GM18508 (cell line): Measurements from ENCODE around the gene TBC1D5.
"Not testable (repeated sequence)": the region's sequence is repeated elsewhere in the genome, so short reads cannot be mapped to it uniquely, and the experiment has no call there.

Experiments used
- ATAC-seq: cut with Tn5 transposase; IDR thresholded peaks from one replicate; pipeline ENCODE4 v1.9.1; 2021; ENCODE audit warnings: moderate number of reproducible peaks; ENCODE audit not compliant: insufficient read depth, unreplicated experiment

TBC1D5 gene

DNA sequence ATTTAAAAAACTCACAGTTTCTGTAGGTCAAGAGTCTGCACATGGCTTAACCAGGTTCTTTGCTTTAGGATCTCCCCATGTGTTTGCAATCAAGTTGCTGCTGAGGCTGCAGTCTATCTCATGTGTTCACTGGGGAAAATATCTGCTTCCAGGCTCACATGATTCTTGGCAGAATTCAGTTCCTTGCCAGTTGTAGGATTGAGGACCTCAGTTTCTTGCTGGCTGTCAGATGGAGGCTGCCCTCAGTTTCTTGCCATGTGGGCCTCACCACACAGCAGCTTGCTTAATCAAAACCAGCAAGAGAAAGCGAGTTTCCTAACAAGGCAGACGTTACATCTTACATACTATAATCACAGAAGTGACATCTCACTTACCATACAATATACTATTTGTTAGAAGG, 10.0 kb upstream of the TBC1D5 start:
- ATAC-seq: no peak

DNA sequence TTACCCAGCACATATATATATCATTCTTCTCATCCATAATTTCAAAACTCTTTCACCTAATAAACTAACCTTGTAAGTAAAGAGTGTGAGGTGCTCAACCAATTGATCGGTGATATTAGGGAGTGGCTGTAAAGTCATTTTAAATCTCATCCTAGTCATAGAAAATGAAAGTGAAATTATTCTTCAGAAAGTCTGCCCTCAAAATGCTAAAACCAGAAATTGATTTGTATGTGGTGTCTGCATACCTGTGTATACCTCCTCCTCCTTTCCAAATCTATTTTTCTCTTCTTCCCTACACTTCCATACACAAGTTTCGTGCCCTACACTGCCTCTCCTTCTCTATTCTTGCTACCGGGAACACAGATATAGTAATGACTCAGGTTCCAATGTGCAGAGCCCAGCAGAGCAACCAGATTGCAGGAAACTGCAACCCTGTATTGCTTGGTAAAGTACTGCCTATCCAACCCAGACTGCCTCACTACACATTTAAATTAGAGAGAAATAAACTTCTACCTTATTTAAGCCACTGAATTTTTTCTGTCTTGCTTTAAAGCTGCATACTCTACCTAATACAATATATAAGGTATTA, 7.4 kb upstream of the TBC1D5 start:
- ATAC-seq: no peak

DNA sequence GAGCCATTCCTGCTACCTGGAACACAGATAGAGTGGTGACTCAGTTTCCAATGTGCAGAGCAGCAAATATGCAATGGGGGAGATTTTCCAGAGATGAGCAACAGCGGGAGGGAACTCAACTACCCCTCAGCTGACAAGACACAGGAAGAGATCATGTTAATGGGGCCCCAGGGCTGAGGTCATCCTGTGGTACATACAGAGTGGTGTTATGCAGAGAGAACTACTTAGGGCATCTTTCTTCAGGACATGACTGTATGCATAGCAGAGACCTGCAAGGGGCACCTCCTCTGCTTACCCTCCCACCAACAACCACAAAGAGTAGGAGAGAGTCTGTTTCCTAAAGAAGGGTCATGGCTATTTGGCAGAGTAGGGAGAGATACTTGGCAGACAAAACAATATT, 6.8 kb upstream of the TBC1D5 start:
- no peak for ATAC-seq

DNA sequence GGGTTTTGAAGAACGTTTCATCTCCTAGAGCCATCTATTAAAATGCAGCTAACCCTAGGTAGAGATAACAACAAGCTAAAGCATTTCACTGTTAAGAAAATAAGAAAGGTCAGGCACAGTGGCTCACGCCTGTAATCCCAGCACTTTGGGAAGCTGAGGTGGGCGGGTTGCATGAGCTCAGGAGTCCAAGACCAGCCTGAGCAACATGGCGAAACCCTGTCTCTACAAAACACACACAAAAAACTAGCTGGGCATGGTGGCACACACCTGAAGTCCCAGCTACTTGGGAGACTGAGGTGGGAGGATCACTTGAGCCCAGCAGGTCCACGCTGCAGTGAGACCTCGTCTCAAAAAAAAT, 5.4 kb upstream of the TBC1D5 start:
- no peak for ATAC-seq

DNA sequence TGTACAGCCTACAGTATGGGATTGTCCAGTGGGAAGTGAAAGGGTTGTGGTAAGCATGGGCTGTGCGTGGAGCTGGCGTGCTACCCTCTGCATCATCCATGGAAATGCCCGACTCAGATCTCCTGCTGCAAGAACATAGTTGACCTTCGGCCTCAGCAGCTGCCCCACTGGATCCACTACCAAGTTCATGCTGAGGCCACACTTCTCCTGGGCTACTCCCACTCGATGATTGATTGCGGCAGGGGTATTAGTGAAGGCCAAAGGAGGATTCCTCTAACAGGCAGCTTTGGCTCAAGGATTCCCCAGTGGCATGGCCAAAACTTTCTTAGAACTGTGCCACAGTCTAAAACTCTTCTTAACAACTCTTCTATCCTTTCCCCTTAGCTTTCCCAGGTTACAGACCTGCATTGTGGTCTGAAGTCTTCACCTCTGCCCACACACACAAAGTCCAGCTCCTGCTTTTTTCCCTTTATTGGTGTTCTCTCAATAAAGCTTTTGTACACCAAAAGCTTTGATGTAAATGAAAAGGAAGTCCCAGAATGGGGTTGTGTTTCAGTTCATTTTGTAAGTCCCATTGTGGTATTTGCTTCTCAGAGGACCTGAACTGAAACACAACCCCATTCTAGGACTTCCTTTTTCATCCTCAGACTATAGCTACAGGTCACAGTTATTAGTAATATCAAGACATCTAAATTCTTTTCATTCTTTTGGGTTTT, 4.9 kb upstream of the TBC1D5 start:
- peak; percentile 71 for ATAC-seq

DNA sequence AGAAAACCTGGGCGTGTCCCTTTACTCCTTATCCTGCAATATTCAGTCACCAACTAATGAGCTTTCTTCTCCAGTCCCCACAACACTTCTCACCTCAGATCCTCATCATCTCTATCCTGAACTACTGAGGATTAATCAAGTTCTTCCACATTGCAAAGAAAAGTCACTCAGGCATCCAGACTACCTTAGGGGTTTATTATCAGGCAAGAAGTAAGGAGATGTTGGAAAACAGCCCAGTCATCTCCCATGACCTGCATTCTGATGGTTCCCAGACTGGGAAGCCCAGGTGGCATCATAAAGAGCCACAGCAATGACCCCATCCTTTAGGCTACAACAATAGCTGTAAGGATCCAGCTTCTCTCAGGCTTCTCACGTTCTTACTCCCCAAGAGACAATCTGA, 3.5 kb upstream of the TBC1D5 start:
- no peak for ATAC-seq

DNA sequence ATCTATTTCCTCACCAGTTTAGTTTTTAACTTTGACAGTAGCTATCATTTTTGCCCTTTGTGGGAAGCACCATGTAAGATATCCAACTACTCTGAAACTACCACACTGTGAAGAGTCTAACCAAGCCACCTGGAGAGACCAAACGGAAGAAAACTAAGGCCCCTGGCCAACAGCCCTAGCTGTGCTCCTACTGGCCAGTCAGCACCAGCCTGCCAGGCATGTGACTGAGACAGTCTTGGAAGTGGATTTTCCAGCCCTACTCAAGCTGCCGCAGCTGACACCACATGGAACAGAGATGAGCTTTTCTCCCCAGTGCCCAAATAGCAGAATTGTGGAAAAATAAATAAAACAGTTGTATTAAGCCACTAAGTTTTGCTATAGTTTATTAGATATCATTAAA, 2.9 kb upstream of the TBC1D5 start:
- ATAC-seq: no peak

DNA sequence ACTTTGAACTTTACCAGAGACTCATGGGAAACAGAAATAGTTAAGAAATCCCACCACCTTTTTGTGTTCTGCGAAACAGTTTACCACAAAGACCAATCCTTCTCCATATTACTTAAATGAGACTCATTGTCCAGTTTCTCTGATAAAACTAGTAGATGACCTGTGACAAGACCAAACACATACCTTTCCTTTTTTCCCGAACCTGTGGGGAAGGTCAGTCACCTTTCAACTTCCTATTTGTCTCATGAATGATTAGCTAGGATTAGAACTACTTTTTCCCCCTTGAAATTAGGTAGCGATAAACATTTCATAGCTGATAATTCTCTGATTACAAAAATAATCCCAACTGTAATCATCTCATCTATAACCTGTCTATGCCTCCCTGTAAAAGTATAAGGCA, 2.3 kb upstream of the TBC1D5 start:
- no peak for ATAC-seq

DNA sequence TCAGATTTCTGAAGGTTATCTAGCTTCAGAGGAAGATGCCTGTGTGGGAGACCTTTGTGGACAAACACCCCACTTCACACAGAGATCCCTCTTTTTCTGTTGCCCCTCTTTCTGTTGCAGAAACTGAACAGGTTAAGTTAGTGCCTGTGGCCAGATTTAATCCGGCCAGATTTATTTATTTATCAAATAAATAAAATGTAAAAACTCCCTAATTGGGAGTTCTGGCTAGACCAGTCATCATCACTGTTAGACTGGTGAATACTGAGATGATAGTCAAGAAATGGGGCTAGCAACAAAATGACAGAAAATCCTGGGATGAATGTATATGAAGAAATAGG, 1.2 kb upstream of the TBC1D5 start:
- ATAC-seq: no peak

DNA sequence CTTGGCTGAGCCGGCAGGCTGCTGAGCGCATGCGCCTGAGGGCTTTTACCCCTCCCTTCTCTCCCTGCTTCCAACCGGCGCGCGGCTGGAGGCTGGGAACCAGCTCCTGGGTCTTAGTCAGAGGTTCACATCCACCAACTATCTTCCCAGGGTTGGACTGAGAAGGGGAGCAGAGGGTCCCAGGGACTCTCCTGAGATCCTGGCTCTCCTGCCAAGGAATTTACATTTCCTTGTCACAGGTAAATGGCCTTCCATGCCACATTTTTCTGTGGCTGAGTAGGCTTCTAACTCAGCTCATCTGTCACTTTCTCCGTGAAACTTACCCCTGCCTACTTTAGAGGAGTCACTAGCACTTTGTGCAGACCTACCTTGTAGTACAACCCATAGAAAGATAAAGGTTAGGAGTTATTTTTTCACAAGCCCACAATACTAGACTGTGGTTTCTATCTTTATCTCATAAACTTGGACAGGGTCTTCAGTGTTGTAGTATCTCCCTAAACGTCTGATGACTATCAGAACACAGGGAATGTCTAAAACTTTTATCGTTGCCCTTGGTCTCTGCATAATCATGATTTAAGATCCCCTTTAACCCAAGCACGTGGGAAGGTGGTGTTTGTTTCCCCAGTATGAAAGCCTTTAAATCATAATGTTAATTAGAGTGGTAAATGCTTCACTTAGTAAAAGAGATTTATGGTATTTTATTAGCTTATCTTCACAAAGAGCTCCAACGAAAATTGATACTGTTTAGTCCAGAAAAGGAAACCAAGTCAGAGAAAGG, 638 bp upstream of the TBC1D5 start:
- no peak for ATAC-seq

DNA sequence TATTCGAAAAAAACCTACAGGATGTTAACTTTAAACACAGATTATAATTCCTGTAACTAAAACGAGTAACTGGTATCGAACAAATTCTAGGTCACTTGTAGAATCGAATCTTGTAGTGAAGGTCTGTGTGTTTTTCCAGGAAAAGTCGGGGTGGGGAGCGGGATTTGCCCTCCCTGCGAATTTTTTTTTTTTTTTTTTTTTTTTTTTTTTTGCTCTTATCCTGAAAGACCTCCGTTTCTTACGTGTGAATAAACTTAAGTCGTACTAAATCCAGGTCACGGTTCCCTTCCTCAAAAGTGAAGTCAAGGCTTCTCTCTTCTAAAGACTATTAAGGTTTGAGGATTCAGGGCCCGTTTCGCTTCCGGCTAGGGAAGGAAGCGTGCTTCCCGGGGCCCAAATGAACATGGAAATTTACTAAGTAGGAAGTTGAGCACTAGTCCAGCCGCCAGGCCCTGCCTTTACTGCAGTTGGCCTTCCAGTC, 770 bp downstream of the TBC1D5 start:
- ATAC-seq: peak; percentile 7

DNA sequence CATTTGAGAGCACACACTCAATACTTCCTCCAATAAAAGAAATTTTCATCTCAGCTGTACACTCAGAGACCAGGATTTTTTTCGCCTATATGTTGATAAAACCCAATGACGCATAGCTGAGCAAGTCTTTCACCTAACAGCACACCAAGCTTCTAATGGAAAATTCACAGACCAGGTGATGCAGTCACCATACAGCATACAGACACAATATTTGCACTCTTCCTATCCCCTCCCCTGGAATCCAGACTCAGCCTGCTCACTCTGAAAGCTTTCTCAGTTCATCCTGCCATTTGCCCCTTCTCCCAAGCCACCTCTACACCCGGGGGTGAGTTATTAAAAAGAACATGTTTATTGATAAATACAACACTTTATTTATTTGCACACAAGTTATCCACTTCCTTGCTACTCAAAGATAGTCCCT, 1.7 kb downstream of the TBC1D5 start:
- no peak for ATAC-seq

DNA sequence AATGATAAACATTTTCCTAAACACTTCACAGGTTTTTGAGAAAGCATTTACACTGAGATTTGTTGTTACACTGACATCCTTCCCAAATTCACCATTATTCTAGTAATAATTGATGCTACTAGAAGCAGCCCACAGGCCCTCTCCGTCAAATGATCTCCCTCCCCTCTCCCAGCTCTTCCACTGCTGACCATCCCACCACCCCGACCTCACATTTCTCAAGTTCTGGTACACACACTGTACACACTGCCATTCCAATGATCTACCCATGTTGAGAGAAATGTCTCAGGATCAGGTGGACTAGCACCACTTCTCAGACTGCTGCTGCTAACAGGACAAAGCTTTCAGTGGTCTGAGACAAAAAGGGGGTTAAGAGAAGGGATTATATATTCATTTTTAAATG, 3.5 kb downstream of the TBC1D5 start:
- no peak for ATAC-seq

DNA sequence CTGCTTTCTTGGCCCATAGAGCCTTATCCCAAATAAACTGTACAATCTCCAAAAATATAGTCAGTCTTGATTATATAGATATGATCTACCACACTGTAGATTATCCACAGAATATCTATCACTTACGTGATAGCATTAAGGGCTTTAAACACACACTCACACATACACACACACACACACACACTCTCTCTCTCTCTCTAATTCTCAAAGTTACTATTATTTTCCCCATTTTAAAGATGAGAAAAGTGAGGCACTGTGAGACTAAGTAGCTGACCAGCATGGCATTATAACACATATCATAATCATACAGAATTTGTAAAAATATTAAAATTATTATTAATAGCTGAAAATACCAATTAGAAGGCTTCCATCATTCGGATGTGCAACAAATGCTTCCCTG, 4.2 kb downstream of the TBC1D5 start:
- ATAC-seq: no peak

DNA sequence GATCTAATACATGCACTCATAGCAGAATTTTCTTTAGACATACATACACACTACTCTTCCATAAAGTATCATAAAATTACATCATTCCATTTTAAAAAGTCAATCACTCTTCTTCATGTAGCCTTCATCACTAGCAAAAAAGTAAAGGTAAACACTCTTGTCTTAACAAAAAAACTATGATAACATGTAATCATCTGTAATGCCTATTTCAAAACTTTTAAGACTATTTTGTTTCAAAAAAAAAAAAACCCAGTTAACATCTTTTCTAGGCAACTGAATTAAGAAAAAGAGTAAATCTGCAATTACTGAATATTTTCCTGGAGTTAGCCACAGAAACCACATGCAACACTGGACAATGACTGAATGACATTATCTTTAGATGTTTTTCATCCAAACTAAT, 4.8 kb downstream of the TBC1D5 start:
- ATAC-seq: no peak

DNA sequence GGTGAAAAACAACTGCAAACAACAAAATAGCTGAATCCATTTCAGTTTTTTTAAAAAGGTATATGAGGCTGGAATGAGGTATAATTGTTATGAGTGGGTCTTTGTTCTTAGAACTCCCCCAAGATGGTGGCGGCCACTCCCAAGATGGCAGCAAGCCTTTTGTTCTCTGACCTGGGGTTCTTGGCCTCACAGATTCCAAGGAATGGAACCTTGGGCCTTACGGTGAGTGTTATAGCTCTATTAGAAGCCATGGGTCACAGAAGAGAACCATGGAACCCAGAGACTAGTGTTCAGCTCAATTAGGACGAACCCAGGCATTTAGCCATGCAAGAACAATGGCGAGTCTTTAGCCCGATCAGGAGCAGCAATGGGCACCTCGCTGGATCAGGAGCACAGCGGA, 7.1 kb downstream of the TBC1D5 start:
- not testable (repeated sequence) for ATAC-seq

DNA sequence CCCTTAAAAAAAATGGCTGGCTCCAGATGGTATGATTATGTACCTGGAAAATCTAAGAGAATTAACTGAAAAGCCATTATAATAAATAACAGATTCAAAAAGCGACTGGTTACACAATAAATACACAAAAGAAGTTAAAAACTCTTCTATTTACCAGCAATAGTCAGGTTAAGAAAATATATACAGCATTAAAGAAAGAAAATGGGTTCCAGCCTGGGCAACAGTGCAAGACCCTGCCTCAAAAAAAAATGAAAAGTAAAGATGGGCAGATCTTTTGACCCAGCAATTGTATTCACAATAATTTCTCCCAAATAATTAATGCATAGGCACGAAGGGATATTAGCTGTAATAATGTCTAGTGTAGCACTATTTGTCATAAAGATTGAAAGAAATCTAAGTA, 8.7 kb downstream of the TBC1D5 start:
- no peak for ATAC-seq

DNA sequence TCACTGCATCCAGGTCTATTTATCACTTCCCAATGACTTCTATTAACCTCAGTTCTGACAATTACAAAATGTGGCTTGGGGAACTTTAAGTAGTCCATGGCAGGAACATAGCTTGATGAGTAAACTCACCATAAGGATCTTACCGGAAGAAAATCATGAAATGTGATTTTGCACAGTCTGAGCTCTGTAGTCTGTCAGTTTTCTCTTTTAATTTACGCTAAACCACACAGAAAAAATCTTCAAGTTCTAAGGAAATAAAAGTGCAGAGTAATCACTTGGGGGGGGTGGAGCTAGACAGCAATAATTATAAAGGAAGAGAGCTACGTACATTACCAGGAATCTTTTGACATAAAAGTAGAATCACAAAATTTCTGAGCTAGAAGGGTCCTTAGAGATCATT, 9.2 kb downstream of the TBC1D5 start:
- no peak for ATAC-seq

DNA sequence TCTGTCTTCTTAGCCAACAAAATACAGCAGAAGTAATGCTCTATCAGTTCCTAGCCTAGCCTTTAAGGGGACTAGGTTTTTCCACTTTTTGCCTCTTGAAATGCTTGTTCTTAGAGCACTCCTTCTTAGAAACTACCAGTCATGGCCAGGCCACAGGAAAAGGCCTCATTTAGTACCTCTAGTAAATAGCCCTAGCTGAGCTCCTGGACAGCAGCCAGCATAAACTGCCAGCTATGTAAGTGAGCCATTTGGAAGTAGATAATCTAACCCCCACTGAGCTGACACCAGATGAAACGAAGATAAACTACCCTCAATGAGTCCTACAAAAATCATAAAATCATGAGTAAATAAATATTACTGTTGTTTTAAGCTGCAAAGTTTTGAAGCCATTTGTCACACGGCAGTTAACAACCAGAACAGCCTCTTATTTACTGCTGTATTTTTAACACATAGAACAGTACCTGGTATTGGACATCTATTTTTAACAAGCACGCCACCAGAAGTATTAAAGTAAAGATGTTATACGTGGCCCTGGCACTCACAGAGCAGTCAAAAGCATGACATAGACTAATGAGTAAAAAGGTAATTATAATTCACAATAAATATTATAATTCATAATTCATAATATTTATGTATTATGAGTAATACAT, 12.0 kb downstream of the TBC1D5 start:
- no peak for ATAC-seq

DNA sequence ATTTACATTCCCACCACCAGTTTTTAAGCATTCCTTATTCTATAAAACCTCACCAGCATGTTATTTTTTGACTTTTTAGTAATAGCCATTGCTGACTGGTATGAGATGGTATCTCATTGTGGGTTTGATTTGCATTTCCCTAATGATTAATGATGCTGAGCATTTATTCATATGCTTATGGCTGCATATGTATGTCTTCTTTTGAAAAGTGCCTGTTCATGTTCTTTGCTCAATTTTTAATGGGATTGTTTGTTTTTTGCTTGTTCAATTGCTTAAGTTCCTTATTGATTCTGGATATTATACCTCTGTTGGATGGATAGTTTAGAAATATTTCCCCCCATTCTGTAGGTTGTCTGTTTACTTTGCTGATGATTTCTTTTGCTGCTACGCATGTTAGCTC, 16.1 kb downstream of the TBC1D5 start:
- no peak for ATAC-seq

DNA sequence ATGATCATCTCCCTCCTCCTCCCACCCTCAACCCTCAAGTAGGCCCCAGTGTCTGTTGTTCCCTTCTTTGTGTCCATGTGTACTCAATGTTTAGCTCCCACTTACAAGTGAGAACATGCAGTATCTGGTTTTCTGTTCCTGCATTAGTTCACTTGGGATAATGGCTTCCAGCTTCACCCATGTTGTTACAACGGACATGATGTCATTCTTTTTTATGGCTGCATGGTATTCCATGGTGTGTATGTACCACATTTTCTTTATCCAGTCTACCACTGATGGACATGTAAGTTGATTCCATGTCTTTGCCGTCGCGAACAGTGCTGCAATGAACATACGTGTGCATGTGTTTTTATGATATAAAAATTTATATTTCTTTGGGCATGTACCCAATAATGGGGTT, 16.6 kb downstream of the TBC1D5 start:
- not testable (repeated sequence) for ATAC-seq
